Progenitor cell of endocrine pancreas (in vitro differentiated cells): ENCODE data around the gene ZNF284. TPM values are rescaled to one million over a fixed set of nuclear protein-coding genes. Genes with fewer than 3 reads are reported as not detected.

ENCODE experiments used
- DNase-seq: peaks from one replicate; pipeline ENCODE4 v3.0.0; 2021; ENCODE audit warnings: low spot score; ENCODE audit not compliant: unreplicated experiment
- H3K27ac Mint-ChIP-seq: 2 replicates; pipeline ENCODE4 v1.8.0; 2021; ENCODE audit warnings: mild to moderate bottlenecking, moderate library complexity, mixed read lengths
- H3K27me3 Mint-ChIP-seq: 2 replicates; pipeline ENCODE4 v1.8.0; 2021; ENCODE audit warnings: mixed read lengths
- H3K36me3 Mint-ChIP-seq: 2 replicates; pipeline ENCODE4 v1.8.0; 2022; ENCODE audit warnings: mixed read lengths; ENCODE audit not compliant: insufficient read depth
- H3K4me1 Mint-ChIP-seq: 2 replicates; pipeline ENCODE4 v1.8.0; 2021; ENCODE audit warnings: low read depth, mixed read lengths
- H3K4me3 Mint-ChIP-seq: 2 replicates; pipeline ENCODE4 v1.8.0; 2021; ENCODE audit warnings: low read depth, mild to moderate bottlenecking, moderate library complexity, mixed read lengths
- H3K9me3 Mint-ChIP-seq: 2 replicates; pipeline ENCODE4 v1.8.0; 2021; ENCODE audit warnings: low read depth, mixed read lengths
- total RNA-seq: library from RNA; stranded (reverse); gene quantifications from 2 replicates; pipeline ENCODE4 v1.2.1, GENCODE V29; 2021
- TF ChIP-seq, protein P1 (sequence below): fragments of 200-600 bp; sonication (generic); IDR thresholded peaks from one replicate; pipeline ENCODE4 v1.5.0; 2021; ENCODE audit warnings: antibody characterized with exemption, mild to moderate bottlenecking; ENCODE audit not compliant: unreplicated experiment

The ZNF284 gene
- total RNA-seq, 1 donor from 2014 or later, result 5.9 TPM

DNA sequence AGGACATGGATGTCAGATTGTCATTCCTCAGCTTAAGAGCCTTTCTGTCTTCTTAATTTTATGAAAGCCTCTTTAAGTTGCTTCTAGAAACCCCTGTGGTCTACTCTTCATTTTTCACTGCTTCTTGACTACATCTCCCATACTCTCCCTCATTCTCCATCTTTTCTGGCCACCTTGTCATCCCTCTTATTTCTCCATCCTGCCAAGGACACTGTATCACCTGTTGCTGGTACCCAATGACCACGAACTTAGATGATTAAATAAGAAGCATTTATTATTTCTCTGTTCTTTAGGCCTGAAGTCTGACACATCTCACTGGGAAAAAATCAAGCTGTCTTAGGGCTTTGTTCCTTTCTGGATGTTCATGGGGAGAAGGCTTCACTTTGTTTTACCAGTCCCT lies 10.9 kb upstream of the ZNF284 start:
- no peak overlapping the region for H3K4me3 Mint-ChIP-seq
- peaks cover 64% of the 10 kb centered on the region for H3K36me3 Mint-ChIP-seq
- no peaks in the 10 kb centered on the region for H3K27me3 Mint-ChIP-seq
- H3K9me3 Mint-ChIP-seq, result peaks cover 11% of the 10 kb centered on the region
- TF ChIP-seq, protein P1, sequence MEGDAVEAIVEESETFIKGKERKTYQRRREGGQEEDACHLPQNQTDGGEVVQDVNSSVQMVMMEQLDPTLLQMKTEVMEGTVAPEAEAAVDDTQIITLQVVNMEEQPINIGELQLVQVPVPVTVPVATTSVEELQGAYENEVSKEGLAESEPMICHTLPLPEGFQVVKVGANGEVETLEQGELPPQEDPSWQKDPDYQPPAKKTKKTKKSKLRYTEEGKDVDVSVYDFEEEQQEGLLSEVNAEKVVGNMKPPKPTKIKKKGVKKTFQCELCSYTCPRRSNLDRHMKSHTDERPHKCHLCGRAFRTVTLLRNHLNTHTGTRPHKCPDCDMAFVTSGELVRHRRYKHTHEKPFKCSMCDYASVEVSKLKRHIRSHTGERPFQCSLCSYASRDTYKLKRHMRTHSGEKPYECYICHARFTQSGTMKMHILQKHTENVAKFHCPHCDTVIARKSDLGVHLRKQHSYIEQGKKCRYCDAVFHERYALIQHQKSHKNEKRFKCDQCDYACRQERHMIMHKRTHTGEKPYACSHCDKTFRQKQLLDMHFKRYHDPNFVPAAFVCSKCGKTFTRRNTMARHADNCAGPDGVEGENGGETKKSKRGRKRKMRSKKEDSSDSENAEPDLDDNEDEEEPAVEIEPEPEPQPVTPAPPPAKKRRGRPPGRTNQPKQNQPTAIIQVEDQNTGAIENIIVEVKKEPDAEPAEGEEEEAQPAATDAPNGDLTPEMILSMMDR, result no peak
- H3K27ac Mint-ChIP-seq, result no peak overlapping the region
- no peak for DNase-seq
- no peaks in the 10 kb centered on the region for H3K4me1 Mint-ChIP-seq

GRCh38 chr19:44066305-44066704 lies 5.7 kb upstream of the ZNF284 start:
- no peaks in the 10 kb centered on the region for H3K4me1 Mint-ChIP-seq
- TF ChIP-seq, protein P1, result no peak
- H3K36me3 Mint-ChIP-seq, result peaks cover 74% of the 10 kb centered on the region
- peaks cover 45% of the 10 kb centered on the region for H3K9me3 Mint-ChIP-seq
- H3K27ac Mint-ChIP-seq, result no peak overlapping the region
- no peaks in the 10 kb centered on the region for H3K27me3 Mint-ChIP-seq
- no peak for DNase-seq
- no peak overlapping the region for H3K4me3 Mint-ChIP-seq

- Mint-ChIP-seq H3K4me1 (peaks cover 16% of the 10 kb centered on the region), H3K27me3 (no peaks in the 10 kb centered on the region), H3K9me3 (peaks cover 49% of the 10 kb centered on the region), H3K36me3 (peaks cover 51% of the 10 kb centered on the region), H3K4me3 (no peak overlapping the region), H3K27ac (no peak overlapping the region)
- TF ChIP-seq, protein P1, result no peak
- no peak for DNase-seq
These were observed 2.5 kb upstream of the ZNF284 start for GRCh38 chr19:44069415-44069814.

DNA sequence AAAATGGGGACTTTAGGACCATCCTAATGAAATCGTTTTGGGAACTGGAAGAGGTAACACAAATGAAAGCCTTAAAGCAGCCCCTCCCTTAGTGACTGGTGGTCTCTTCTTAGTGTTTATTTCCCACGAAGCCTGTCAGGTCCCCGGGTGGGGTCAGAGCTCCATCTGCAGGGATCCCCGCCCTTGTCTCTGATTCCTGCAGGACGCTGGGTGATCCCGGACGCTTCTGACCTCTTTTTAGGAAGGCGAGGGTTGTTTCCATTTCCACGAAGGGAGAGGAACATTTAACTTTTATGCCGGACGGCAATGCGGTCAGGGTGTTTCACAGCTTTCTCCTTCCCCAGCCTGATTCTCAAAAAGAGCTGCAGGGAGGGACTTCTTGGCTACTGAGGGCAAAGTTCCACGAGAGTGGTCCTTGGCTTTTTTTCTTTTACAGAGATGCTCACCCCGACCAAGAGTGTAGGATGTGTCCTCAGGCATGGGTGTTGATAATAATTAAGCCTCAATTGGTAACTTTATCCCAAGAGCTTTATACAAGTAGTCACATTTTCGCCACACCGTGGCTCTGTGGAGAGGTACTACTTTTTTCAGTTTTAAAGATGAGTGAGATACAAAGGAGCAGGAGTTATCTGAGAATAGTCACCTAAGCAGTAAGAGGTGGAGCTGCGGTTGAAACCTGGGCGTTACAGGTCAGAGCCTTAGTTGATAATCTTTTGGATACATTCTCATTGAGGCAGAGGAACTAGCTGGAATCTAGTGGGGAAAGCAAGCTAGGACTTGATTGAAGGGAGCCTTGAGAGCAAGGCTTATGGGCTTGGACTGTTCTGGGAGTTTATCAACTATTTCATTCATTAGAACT lies 813 bp downstream of the ZNF284 start:
- DNase-seq, result no peak
- Mint-ChIP-seq H3K9me3 (peaks cover 26% of the 10 kb centered on the region), H3K27me3 (no peaks in the 10 kb centered on the region)

GRCh38 chr19:44076325-44076724 lies 4.4 kb downstream of the ZNF284 start:
- no peaks in the 10 kb centered on the region for H3K27me3 Mint-ChIP-seq

More for the DNA sequence above, 813 bp downstream of the ZNF284 start:
- H3K27ac Mint-ChIP-seq, result peak overlapping the region; percentile 93
- TF ChIP-seq, protein P1, result no peak
- H3K4me1 Mint-ChIP-seq, result peaks cover 16% of the 10 kb centered on the region
- peaks cover 24% of the 10 kb centered on the region for H3K36me3 Mint-ChIP-seq
- peak overlapping the region; percentile 93 for H3K4me3 Mint-ChIP-seq

More at GRCh38 chr19:44076325-44076724, 4.4 kb downstream of the ZNF284 start:
- peaks cover 16% of the 10 kb centered on the region for H3K4me1 Mint-ChIP-seq
- H3K27ac Mint-ChIP-seq, result no peak overlapping the region
- peaks cover 16% of the 10 kb centered on the region for H3K36me3 Mint-ChIP-seq
- no peak overlapping the region for H3K4me3 Mint-ChIP-seq
- TF ChIP-seq, protein P1, result no peak
- DNase-seq, result no peak
- peaks cover 4% of the 10 kb centered on the region for H3K9me3 Mint-ChIP-seq
